COR-L47 (cell line): Measurements from ENCODE around the gene GLI3.

Source experiments
- DNase-seq: peaks from one replicate; lab custom pipeline; 2025; lab: John Stamatoyannopoulos, UW

Gene GLI3

DNA sequence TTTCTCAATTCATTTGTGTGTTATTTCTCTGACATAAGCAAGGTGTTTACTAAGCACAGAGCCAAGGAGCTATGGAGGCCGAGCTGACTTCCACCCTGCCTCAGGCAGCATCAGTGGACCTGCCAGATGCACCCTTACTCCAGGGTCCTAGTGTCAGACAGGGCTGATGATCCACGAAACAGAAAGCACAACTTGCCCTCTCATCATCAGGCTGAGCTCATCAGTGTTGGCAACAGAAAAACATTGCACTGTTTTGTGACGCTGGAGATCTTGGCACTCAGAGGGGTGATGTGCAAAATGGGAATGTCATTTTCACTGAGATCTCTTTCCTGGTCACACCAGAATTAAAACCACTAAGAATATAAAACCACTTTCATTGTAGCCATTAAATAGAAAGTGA, 201.8 kb downstream of the GLI3 start:
- no peak for DNase-seq

- DNase-seq: no peak
These were observed 203.5 kb downstream of the GLI3 start for GRCh38 chr7:42033480-42033879.

DNA sequence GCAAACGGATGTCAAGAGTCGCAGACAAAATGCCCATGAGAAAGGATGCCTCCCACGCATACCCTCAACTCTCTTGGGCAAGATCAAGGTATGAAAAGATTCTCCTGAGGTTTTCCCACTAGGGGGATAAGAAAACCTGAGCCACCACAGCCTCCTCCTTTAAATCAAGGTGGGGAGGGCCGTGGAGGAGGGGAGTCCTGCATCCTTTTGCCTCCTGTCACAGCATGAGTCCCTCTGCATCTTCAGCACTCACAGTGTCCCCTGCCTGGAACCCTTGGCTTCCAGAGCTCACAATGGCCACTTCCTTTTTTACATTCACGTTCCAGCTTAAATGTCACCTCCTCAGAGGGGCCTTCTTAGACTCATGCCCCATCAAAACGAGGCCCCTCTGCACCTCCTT, 207.6 kb downstream of the GLI3 start:
- no peak for DNase-seq

DNA sequence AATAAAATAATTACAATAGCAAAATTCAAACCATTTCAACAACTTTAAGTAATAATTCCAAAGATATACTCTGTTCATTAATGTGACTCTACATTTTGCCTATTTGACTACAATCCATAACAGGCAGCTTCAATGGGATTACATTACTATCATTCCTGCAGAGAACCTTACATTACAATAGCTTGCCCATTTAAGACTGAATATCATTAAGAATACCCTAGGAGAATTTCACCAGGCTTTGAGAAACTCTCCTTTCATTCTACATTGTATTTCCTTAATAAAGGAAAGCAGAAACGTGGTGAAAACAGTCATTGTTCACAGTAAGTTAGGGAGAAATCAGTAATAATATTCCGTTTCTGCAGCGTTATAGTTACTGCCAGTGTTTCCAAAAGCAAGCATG, 209.5 kb downstream of the GLI3 start:
- no peak for DNase-seq

GRCh38 chr7:42026622-42027197, 210.3 kb downstream of the GLI3 start:
- no peak for DNase-seq

GRCh38 chr7:42025635-42026375, 211.2 kb downstream of the GLI3 start:
- no peak for DNase-seq

- no peak for DNase-seq
These were observed 212.5 kb downstream of the GLI3 start for GRCh38 chr7:42024537-42024936.

DNA sequence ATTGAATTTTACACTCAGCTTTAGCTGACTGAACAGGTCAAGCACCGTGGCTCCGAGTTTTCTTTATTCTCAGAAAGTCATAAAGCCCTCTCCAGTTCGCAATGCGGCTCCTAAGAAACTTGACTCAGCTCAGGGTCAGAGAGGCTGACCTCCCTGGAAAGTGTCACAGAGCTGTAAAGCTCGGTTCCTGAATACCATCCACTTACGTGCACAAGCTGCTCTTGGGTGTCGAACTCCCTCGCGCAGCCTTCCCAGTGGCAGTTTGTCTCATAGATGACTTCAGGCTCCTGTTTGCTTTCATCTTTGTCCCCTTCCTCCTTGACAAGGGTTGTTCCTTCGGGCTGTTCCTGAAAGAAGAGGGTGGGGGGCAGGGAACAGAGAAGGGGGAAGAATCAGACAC, 213.7 kb downstream of the GLI3 start:
- DNase-seq: no peak

GRCh38 chr7:42022791-42023190, 214.2 kb downstream of the GLI3 start:
- no peak for DNase-seq

GRCh38 chr7:42022056-42022455, 215.0 kb downstream of the GLI3 start:
- DNase-seq: no peak

- no peak for DNase-seq
These were observed 215.4 kb downstream of the GLI3 start for GRCh38 chr7:42021631-42022030.

- no peak for DNase-seq
These were observed 216.9 kb downstream of the GLI3 start for GRCh38 chr7:42020061-42020460.

- no peak for DNase-seq
These were observed 219.5 kb downstream of the GLI3 start for GRCh38 chr7:42017349-42017986.

- no peak for DNase-seq
These were observed 220.5 kb downstream of the GLI3 start for GRCh38 chr7:42016517-42016916.

DNA sequence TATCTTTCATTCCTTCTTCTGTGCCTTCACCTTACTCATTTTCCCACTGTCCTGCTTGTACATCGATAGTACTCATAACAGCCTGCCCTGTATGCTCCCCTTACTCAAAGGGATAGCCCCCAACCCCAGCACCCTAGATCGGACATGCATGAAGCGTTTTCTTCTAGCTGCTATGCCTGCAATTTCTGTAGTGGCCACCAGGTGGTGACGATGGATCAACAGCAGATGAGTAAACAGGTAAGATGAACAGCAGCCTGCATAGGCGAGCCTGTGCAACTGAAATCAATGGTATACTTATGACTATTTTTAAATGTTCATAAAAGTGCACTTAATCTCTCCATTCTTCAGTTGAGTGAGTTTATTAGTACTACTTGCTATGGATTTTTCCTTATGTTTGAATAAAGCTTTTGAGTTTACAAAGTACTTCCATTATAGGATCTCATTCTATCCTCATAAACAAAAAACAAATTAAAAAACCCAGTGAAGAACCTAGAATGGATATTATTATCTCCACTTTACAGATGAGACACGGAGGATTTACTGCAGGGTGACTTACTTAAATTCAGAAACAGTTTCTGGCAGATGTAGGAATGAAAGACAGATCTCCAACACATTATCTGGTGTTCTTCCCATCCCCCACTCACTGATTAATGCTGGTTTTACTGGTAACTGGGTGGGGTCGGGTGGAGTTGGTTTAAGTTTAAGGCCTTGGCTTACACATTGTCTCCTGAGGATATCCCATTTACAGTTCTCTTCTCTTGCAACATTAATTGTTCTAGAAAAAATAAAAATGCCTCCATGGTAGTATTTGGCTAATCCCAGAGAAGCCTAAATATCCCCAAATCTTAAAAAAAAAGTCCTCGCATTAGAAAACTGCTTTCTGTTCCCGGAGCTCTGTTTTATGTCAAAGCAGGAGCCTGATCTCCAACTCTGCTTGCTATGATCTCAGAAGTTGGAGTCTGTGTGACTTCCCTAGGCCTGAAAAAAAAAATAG, 222.1 kb downstream of the GLI3 start:
- no peak for DNase-seq

- DNase-seq: no peak
These were observed 224.1 kb downstream of the GLI3 start for GRCh38 chr7:42012786-42013360.

DNA sequence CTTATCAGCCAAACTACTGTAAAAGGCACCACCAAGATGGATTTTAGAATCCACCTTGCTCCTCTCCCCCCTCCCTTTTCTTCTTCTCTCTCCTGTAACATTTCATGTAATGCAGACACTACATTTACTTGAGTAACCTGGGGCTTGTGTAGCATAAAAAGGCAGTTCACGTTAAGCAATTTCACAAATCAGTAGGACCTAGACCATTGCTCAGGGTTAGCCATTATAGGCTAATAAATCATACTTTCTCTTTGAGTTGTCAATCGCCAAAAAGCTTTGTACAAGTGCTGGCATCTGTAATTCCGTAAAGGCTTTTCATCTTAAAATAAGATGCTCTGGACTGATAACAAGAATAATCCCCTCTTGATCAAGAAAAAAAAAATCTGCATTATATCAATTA, 224.7 kb downstream of the GLI3 start:
- DNase-seq: no peak

GRCh38 chr7:42011846-42012245, 225.2 kb downstream of the GLI3 start:
- no peak for DNase-seq

DNA sequence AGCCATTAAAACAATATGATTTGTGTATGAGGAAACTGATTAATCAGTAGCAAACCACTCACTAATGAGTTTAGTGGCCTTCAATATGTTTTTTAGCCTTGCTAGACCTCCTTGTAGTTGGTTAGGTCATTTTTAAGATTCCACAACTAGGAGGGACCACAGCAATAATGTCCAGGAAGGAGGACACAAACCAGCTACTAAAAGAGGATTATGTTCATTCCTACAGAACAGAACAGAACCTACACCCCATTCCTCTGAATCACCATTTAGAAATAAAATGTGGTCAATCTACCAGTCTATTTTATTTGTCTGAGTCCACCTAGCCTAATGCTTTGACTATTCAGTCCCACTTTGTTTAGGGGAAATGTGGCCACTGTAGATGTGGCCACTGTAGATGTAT, 226.3 kb downstream of the GLI3 start:
- DNase-seq: no peak

GRCh38 chr7:42006801-42007513, 230.1 kb downstream of the GLI3 start:
- no peak for DNase-seq

GRCh38 chr7:42002654-42003053, 234.4 kb downstream of the GLI3 start:
- DNase-seq: no peak
